ENCODE measurements around the gene MSRB3.

- TF ChIP-seq EZH2 (IDR thresholded peaks at IDR 0.05): no peak
- TF ChIP-seq POLR2AphosphoS5 (IDR thresholded peaks at IDR 0.05; ENCODE audit: borderline replicate concordance, low read depth, low read length): no peak
- no peak for TF ChIP-seq FOXP2 (optimal IDR thresholded peaks at IDR 0.05; ENCODE audit: control extremely low read depth, extremely low read length, insufficient read depth)
Observed at GRCh38 chr12:65327207-65328076, 49.0 kb downstream of the MSRB3 start.
